Osteoblast (primary cell): ENCODE measurements around the gene TMEM54. TPM values are rescaled to one million over a fixed set of nuclear protein-coding genes. Genes with fewer than 3 reads are reported as not detected.
A peak's percentile ranks its signal among the peaks of the same experiment; 100 is the strongest.
"Not testable (repeated sequence)": the region's sequence is repeated elsewhere in the genome, so short reads cannot be mapped to it uniquely, and the experiment has no call there.

ENCODE experiments used
- DNase-seq: peaks from one replicate; pipeline ENCODE4 v3.0.0; 2011; ENCODE audit warnings: low spot score, mixed read lengths; ENCODE audit not compliant: insufficient read length; ENCODE audit errors: missing footprints
- H2AFZ ChIP-seq: 2 replicates; pipeline ENCODE4 v1.6.0; 2011; ENCODE audit warnings: mild to moderate bottlenecking, low read length
- H3K27ac ChIP-seq: 2 replicates; pipeline ENCODE4 v1.5.1; 2011; ENCODE audit warnings: mild to moderate bottlenecking, low read depth, low read length, moderate library complexity
- H3K27me3 ChIP-seq: 2 replicates; pipeline ENCODE4 v1.6.0; 2012; ENCODE audit warnings: mild to moderate bottlenecking, control low read depth, inconsistent platforms, low read length, moderate library complexity; ENCODE audit not compliant: insufficient read depth
- H3K36me3 ChIP-seq: 2 replicates; pipeline ENCODE4 v1.5.1; 2011; ENCODE audit warnings: mild to moderate bottlenecking, low read length, control low read depth, moderate library complexity; ENCODE audit not compliant: insufficient read depth
- H3K4me1 ChIP-seq: 2 replicates; pipeline ENCODE4 v1.5.1; 2011; ENCODE audit warnings: mild to moderate bottlenecking, low read length, control low read depth, moderate library complexity; ENCODE audit not compliant: insufficient read depth
- H3K4me2 ChIP-seq: 2 replicates; pipeline ENCODE4 v1.6.0; 2011; ENCODE audit warnings: mild to moderate bottlenecking, low read length; ENCODE audit not compliant: insufficient read depth
- H3K4me3 ChIP-seq: fragments of 200-600 bp; sonication (generic); 3 replicates; pipeline ENCODE4 v1.5.1; 2012; ENCODE audit warnings: mild to moderate bottlenecking, low read length, inconsistent platforms; ENCODE audit not compliant: insufficient read depth
- H3K79me2 ChIP-seq: 2 replicates; pipeline ENCODE4 v1.6.0; 2012; ENCODE audit warnings: mild to moderate bottlenecking, low read length, control low read depth, inconsistent platforms; ENCODE audit not compliant: insufficient read depth
- H3K9me3 ChIP-seq: 2 replicates; pipeline ENCODE4 v1.5.1; 2011; ENCODE audit warnings: low read depth, low read length, control low read depth
- H4K20me1 ChIP-seq: 2 replicates; pipeline ENCODE4 v1.6.0; 2012; ENCODE audit warnings: mild to moderate bottlenecking, low read length, control low read depth; ENCODE audit not compliant: insufficient read depth
- total RNA-seq: library from RNA; depleted of rRNA; stranded (reverse); fragments of >200 nt; gene quantifications from 2 replicates; pipeline ENCODE4 v1.2.3, GENCODE V29; 2012
- TF ChIP-seq, protein P1 (sequence below): IDR thresholded peaks from 2 replicates; pipeline ENCODE4 v1.5.1; 2011; ENCODE audit warnings: mild to moderate bottlenecking, low read depth, low read length, moderate library complexity; ENCODE audit errors: extremely low read depth

The TMEM54 gene
- total RNA-seq, 1 donor, result 22.4 TPM

DNA sequence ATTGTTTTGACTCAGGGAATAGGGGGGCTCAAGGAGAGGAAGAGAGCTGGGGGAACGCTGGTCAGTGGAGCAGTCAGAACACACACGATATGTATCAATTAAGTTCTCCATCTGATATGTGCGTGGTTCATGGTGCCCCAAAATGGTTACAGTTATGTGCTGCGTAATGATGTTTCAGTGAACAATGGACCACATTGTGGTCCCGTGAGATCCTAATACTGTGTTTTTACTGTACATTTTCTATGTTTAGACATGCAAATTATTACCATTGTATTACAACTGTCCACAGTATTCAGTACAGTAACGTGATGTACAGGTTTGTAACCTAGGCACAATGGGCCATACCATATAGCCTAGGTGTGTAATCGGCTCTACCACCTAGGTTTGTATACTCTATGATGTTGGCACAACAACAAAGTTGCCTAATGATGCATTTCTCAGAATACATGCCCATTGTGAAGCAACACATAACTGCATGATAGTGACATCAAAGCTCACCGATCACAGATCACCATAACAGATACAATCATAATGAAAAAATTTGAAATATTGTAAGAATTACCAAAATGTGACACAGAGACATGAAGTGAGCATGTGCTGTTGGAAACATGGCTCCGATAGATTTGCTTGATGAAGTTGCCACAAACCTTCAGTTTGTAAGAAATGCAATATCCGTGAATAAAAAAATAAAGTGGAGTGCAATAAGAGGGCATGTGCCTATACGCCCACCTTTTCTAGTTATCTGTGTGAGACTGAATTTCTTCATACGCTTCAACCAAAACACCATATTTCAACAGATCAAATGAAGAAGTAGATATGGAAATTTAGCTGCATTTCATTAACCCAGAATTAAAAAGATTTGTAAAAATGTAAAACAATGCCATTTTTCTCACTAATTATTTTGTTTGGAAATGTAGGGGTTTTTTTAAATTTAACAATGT is 14.8 kb upstream of the TMEM54 start:
- no peaks in the 10 kb centered on the region for H3K9me3 ChIP-seq
- peaks cover 12% of the 10 kb centered on the region for H3K4me1 ChIP-seq
- TF ChIP-seq, protein P1, sequence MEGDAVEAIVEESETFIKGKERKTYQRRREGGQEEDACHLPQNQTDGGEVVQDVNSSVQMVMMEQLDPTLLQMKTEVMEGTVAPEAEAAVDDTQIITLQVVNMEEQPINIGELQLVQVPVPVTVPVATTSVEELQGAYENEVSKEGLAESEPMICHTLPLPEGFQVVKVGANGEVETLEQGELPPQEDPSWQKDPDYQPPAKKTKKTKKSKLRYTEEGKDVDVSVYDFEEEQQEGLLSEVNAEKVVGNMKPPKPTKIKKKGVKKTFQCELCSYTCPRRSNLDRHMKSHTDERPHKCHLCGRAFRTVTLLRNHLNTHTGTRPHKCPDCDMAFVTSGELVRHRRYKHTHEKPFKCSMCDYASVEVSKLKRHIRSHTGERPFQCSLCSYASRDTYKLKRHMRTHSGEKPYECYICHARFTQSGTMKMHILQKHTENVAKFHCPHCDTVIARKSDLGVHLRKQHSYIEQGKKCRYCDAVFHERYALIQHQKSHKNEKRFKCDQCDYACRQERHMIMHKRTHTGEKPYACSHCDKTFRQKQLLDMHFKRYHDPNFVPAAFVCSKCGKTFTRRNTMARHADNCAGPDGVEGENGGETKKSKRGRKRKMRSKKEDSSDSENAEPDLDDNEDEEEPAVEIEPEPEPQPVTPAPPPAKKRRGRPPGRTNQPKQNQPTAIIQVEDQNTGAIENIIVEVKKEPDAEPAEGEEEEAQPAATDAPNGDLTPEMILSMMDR, result no peak
- DNase-seq, result no peak
- no peaks in the 10 kb centered on the region for H4K20me1 ChIP-seq
- peaks cover 4% of the 10 kb centered on the region for H3K27me3 ChIP-seq
- H3K79me2 ChIP-seq, result no peaks in the 10 kb centered on the region
- no peak overlapping the region for H2AFZ ChIP-seq
- H3K36me3 ChIP-seq, result no peaks in the 10 kb centered on the region
- no peak overlapping the region for H3K4me3 ChIP-seq
- H3K4me2 ChIP-seq, result no peak overlapping the region
- no peak overlapping the region for H3K27ac ChIP-seq

- Histone ChIP-seq H3K36me3 (no peaks in the 10 kb centered on the region), H4K20me1 (no peaks in the 10 kb centered on the region), H3K9me3 (no peaks in the 10 kb centered on the region), H3K4me1 (no peaks in the 10 kb centered on the region), H3K79me2 (no peaks in the 10 kb centered on the region), H3K4me2 (no peak overlapping the region), H3K27me3 (peaks cover 4% of the 10 kb centered on the region), H3K4me3 (no peak overlapping the region), H2AFZ (no peak overlapping the region), H3K27ac (no peak overlapping the region)
- TF ChIP-seq, protein P1, result no peak
- DNase-seq, result no peak
Measured at GRCh38 chr1:32910319-32910718, 9.1 kb upstream of the TMEM54 start.

- Histone ChIP-seq H3K27ac (no peak overlapping the region), H4K20me1 (no peaks in the 10 kb centered on the region), H3K4me3 (no peak overlapping the region), H3K4me2 (peak overlapping the region; percentile 48), H3K36me3 (no peaks in the 10 kb centered on the region), H3K4me1 (no peaks in the 10 kb centered on the region), H3K27me3 (peaks cover 9% of the 10 kb centered on the region), H3K79me2 (no peaks in the 10 kb centered on the region), H3K9me3 (no peaks in the 10 kb centered on the region), H2AFZ (peak overlapping the region; percentile 28)
- TF ChIP-seq, protein P1, result no peak
- DNase-seq, result peak; percentile 59
Measured at GRCh38 chr1:32907435-32907834, 6.2 kb upstream of the TMEM54 start.

- Histone ChIP-seq H3K4me3 (no peak overlapping the region), H3K36me3 (no peaks in the 10 kb centered on the region), H3K4me1 (no peaks in the 10 kb centered on the region), H3K9me3 (no peaks in the 10 kb centered on the region), H3K27ac (no peak overlapping the region), H3K27me3 (peaks cover 6% of the 10 kb centered on the region), H4K20me1 (no peaks in the 10 kb centered on the region), H3K79me2 (no peaks in the 10 kb centered on the region), H3K4me2 (no peak overlapping the region), H2AFZ (no peak overlapping the region)
- TF ChIP-seq, protein P1, result no peak
- peak; percentile 41 for DNase-seq
Measured at GRCh38 chr1:32906654-32907053, 5.5 kb upstream of the TMEM54 start.

DNA sequence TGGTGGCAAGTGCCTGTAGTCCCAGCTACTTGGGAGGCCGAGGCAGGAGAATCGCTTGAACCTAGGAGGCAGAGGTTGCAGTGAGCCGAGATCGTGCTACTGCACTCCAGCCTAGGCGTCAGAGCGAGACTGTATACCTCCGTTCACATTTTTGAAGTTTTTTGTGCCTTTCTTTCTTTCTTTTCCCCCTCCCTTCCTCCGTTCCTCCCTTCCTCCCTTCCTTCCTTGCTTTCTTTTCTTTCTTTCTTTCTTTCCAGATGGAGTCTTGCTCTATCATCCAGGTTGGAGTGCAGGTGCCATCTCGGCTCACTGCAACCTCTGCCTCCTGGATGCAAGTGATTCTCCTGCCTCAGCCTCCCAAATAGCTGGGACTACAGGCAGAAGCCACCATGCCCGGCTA is 4.4 kb upstream of the TMEM54 start:
- not testable (repeated sequence) for DNase-seq, H2AFZ ChIP-seq, H3K27ac ChIP-seq

More for the DNA sequence above, 4.4 kb upstream of the TMEM54 start:
- H3K79me2 ChIP-seq, H3K4me2 ChIP-seq, H3K9me3 ChIP-seq, H3K27me3 ChIP-seq, H4K20me1 ChIP-seq, H3K36me3 ChIP-seq, H3K4me3 ChIP-seq, H3K4me1 ChIP-seq: not testable (repeated sequence)
